Measurements from ENCODE around the gene LOXHD1.
A peak's percentile ranks its signal among the peaks of the same experiment; 100 is the strongest.

Gene LOXHD1

GRCh38 chr18:46541626-46542189, 115.3 kb downstream of the LOXHD1 start:
- DNase-seq (ENCODE audit: low read depth) = no peak

- DNase-seq (ENCODE audit: low read depth) = no peak
Observed at GRCh38 chr18:46538376-46538775, 118.6 kb downstream of the LOXHD1 start.

- no peak for DNase-seq (ENCODE audit: low read depth)
Observed at GRCh38 chr18:46536215-46536874, 120.7 kb downstream of the LOXHD1 start.

- DNase-seq (ENCODE audit: low read depth) = no peak
Observed at GRCh38 chr18:46531482-46531881, 125.5 kb downstream of the LOXHD1 start.

- no peak for DNase-seq (ENCODE audit: low read depth)
Observed at GRCh38 chr18:46528037-46528436, 129.0 kb downstream of the LOXHD1 start.

GRCh38 chr18:46519870-46520269, 137.2 kb downstream of the LOXHD1 start:
- DNase-seq (ENCODE audit: low read depth) = no peak

- no peak for DNase-seq (ENCODE audit: low read depth)
Observed at GRCh38 chr18:46518438-46518837, 138.6 kb downstream of the LOXHD1 start.

- DNase-seq (ENCODE audit: low read depth) = no peak
Observed at GRCh38 chr18:46516555-46516954, 140.5 kb downstream of the LOXHD1 start.

- DNase-seq (ENCODE audit: low read depth) = no peak
Observed at GRCh38 chr18:46510386-46510785, 146.6 kb downstream of the LOXHD1 start.

GRCh38 chr18:46509530-46509929, 147.5 kb downstream of the LOXHD1 start:
- DNase-seq (ENCODE audit: low read depth) = no peak

- DNase-seq (ENCODE audit: low read depth) = no peak
Observed at GRCh38 chr18:46506974-46507586, 149.9 kb downstream of the LOXHD1 start.

- no peak for DNase-seq (ENCODE audit: low read depth)
Observed at GRCh38 chr18:46502444-46502843, 154.6 kb downstream of the LOXHD1 start.

- DNase-seq (ENCODE audit: low read depth) = no peak
Observed at GRCh38 chr18:46497129-46497528, 159.9 kb downstream of the LOXHD1 start.

- no peak for DNase-seq (ENCODE audit: low read depth)
Observed at GRCh38 chr18:46488471-46489213, 168.4 kb downstream of the LOXHD1 start.

- DNase-seq (ENCODE audit: low read depth) = no peak
Observed at GRCh38 chr18:46485675-46486194, 171.3 kb downstream of the LOXHD1 start.

- DNase-seq (ENCODE audit: low read depth) = no peak
Observed at GRCh38 chr18:46484971-46485370, 172.0 kb downstream of the LOXHD1 start.

- no peak for DNase-seq (ENCODE audit: low read depth)
Observed at GRCh38 chr18:46482831-46483230, 174.2 kb downstream of the LOXHD1 start.

GRCh38 chr18:46481847-46482245, 175.2 kb downstream of the LOXHD1 start:
- DNase-seq (ENCODE audit: low read depth) = no peak

- peak; percentile 26 for DNase-seq (ENCODE audit: low read depth)
Observed at GRCh38 chr18:46481048-46481846, 175.8 kb downstream of the LOXHD1 start.

- no peak for DNase-seq (ENCODE audit: low read depth)
Observed at GRCh38 chr18:46480226-46480625, 176.8 kb downstream of the LOXHD1 start.

- no peak for DNase-seq (ENCODE audit: low read depth)
Observed at GRCh38 chr18:46478796-46479195, 178.2 kb downstream of the LOXHD1 start.

All from stimulated activated CD4-positive, alpha-beta T cell treated with anti-CD3 and anti-CD28 coated beads, Interleukin-2, amount 100 ng/mL, for 4 hours (primary cell).